Stimulated activated CD4-positive, alpha-beta T cell treated with anti-CD3 and anti-CD28 coated beads, Interleukin-12 subunit alpha, Interleukin-12 subunit beta, amount 100 ng/mL, for 24 hours (primary cell): ENCODE results near the gene TTC39B.
"Not testable (repeated sequence)": the region's sequence is repeated elsewhere in the genome, so short reads cannot be mapped to it uniquely, and the experiment has no call there.

Source experiments
- DNase-seq, 2 experiments: peaks; one replicate each; pipeline ENCODE4 v3.0.0-alpha.2; 2020; ENCODE audit warnings: low read depth in 2 of 2

TTC39B gene

DNA sequence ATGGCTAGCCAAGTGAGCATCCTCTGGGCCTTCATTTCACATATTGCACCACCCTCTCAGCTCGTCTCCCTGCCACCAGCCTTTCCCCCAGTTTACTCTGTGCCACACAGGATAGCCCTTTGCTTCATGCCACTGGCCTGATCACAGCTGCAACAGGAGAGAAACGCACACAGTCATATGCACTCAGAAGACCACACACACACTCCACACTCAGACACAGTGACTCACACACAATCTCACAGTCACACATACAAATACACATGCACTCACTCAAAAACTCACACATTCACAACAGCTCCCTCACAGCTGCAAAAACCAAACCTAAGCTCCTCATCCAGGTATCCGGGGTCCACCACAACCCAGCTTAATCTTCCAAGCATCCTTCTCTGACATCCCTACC is 38.7 kb downstream of the TTC39B start:
- no peak for DNase-seq

DNA sequence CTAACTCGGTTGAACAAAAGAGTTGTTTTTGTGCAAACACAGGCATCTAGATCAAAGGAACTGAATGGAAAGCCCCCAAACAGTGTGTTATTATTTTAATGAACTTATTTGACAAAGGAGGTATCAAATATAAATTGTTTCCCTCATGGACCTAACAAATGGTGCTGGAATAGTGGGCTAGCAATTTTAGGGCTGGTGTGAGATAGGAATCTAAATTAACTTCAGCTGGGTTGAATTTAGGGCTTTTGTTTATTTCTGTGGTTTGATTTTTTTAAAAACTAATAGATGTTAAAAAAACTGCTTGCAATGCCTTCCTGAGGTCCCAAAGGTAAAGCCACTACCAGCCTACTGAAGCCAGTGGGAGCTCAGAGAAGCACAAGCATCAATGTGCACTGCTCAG is 42.1 kb downstream of the TTC39B start:
- no peak for DNase-seq

DNA sequence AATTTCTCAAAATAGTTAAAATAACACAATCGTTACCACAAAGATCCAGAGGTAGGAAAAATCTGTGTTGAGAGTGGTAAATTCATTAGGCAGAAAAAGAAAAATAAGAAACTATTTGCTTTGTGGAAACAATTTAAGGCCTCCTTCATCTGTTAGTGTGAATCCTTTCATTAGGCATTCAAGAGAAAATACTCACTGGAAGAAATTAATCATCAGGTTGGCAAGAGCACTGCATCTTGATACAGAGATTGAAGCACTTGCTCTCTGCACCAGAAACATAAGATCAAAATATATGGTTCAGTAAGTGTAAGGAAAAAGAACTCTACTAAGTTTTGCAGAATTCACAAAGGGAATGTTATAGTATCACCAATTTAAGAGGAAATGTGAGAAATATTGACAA is 44.4 kb downstream of the TTC39B start:
- DNase-seq: no peak

DNA sequence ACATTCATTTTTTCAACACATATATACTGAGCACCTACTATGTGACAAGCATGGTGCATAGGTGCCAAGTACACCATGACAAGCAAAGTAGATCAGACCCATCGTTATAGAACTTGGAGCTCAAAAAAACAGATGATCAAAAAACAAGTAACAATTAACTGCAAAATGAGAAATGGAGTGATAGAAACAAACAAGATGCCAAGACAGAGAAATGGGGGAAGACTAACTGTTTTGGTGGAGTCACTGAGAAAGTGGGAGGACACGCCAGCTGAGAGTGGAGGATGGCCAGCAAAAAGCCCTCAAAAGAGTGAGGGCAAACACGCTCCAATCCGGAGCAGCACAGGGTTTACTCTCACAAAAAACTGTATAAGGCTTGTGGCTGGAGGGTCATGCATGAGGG is 50.6 kb downstream of the TTC39B start:
- no peak for DNase-seq

DNA sequence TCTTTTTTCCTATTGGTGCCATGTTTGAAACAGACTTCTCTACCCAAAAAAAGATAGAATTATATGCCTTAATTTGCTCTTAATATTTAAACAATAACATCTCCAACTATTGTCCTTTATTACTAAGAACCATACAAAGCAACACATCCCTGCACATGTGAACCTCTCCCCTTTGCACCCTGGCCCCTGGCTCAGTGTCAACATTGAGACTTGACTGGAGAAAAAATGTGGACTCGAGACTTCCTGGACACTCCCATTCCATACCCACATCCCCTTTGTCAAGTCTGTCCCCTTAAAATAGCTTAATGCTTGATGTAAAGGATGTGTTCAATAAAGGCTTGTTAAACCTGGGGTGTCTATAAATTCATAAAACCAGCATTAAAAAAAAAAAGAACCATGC is 53.2 kb downstream of the TTC39B start:
- DNase-seq: no peak

GRCh38 chr9:15253197-15253596 is 53.8 kb downstream of the TTC39B start:
- DNase-seq: no peak

- no peak for DNase-seq
Observed at GRCh38 chr9:15249981-15250380, 57.0 kb downstream of the TTC39B start.

GRCh38 chr9:15249042-15249818 is 57.8 kb downstream of the TTC39B start:
- no peak for DNase-seq

DNA sequence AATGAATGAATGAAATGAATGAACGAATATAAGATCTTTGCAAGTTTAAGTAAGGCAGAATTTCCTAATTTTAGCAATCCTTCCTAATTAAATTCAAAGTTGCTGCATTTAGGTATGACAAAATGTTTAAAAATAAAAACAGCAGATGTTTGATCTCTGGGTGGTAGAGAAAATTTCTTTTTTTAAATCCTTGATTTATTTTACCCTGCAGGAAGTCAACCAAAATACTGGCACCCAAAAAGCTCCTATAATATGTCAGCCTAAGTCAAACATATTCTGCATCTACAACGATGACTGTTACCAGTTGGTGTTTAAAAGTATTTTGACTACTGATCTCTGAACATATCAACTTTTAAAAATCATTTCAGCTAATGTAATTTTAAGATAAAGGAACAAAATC is 58.4 kb downstream of the TTC39B start:
- no peak for DNase-seq

DNA sequence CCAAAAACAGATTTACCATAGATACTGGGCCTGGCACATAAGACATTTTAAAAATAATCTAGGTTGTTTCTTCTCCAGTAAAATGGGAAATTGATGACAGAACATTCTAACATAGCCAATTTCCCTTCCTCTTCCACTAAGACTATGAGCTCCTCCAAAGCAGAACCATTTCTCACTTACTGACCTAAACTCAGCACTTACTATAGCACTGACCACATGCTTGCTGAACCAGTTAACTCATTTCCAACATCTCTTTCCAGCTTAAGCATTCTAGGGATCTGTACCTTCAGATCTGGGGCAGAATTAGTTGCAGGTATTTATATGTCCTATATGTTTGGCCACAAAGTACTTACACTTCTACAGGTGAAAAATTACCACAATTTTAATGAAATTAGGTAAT is 58.9 kb downstream of the TTC39B start:
- DNase-seq: no peak

- DNase-seq: no peak
Observed at GRCh38 chr9:15246708-15247107, 60.3 kb downstream of the TTC39B start.

GRCh38 chr9:15246243-15246642 is 60.8 kb downstream of the TTC39B start:
- no peak for DNase-seq

DNA sequence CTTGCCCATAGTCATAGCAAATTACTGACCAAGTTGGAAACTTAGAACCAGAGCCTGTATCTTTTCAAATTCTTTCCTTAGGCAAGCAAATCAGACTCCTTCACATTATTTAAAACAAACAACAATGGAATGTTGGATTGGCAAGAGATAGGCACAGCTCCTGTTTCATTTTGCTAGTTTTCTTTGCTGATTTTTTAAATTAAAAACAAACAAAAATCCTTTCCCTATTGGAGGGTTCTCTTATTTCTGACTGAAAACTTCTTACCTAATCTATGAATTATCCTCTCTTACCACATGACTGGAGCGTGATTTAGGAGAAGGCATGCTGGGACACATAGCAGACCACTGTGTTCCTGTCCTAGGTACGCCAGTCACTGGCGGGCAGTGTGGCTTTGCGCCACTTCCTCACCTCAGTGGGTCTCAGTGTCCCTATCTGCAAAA is 63.0 kb downstream of the TTC39B start:
- no peak for DNase-seq

DNA sequence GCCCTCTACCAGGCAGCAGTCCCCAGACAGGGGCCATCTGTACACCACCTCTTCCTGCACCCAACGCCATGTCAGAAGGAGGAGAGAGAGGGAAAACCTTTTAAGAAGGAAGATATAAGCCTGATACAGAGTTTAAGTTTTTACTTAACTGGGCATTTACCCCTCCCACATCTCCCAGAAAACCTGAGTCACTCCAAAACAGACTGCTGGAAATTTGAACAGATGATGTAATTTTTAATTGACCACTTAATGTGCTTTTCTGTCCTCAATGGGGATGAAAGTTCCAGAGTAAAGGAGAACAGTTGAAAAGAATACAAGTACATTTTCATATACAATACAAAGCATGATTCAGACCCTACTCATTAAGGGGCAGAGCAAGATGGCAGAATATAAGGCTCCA is 63.9 kb downstream of the TTC39B start:
- no peak for DNase-seq

GRCh38 chr9:15240927-15241326 is 66.1 kb downstream of the TTC39B start:
- no peak for DNase-seq

GRCh38 chr9:15239816-15240215 is 67.2 kb downstream of the TTC39B start:
- DNase-seq: no peak

GRCh38 chr9:15238646-15239045 is 68.4 kb downstream of the TTC39B start:
- no peak for DNase-seq

DNA sequence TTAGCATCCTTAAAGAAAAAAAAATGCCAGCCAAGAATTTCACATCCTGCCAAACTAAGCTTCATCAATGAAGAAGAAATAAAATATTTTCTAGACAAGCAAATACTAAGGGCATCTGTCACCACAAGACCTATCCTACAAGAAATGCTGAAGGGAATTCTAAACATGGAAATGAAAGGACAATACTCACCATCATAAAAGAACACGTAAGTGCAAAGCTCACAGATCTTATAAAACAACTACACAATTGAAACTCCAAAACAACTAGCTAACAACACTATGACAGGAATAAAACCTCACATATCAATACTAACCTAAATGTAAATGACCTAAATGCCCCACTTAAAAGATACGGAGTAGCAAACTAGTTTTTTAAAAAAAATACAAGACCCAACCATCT is 71.4 kb downstream of the TTC39B start:
- no peak for DNase-seq

DNA sequence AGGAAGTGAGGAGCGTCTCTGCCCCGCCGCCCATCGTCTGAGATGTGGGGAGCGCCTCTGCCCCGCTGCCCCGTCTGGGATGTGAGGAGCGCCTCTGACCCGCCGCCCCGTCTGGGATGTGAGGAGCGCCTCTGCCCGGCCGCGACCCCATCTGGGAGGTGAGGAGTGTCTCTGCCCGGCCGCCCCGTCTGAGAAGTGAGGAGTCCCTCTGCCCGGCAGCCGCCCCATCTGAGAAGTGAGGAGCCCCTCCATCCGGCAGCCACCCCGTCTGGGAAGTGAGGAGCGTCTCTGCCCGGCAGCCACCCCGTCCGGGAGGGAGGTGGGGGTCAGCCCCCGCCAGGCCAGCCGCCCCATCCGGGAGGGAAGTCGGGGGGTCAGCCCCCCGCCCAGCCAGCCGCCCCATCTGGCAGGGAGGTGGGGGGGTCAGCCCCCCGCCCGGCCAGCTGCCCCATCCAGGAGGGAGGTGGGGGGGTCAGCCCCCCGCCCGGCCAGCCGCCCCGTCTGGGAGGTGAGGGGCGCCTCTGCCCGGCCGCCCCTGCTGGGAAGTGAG is 73.0 kb downstream of the TTC39B start:
- not testable (repeated sequence) for DNase-seq

- DNase-seq: not testable (repeated sequence)
Observed at GRCh38 chr9:15232706-15233280, 74.2 kb downstream of the TTC39B start.

- DNase-seq: no peak
Observed at GRCh38 chr9:15231788-15232635, 75.0 kb downstream of the TTC39B start.

DNA sequence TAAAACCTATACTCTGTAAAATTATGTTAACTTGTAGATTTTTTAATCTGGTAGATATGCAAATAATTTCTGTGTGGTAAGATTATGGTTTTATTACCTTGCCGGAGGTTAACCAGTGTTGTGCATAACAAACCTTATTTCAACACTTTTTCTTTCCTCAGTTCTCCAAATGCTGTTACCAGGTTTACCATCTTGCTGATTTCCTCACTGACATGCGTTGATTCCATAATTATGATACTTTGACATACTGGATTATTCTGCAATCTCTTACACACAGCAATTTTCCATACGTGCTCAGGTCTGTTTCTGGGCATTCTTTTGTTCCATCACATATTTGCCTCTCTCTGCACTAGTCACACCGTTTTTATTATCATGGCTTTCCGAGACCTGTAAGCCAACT is 77.6 kb downstream of the TTC39B start:
- DNase-seq: no peak
